DND-41 (cell line): ENCODE measurements around the gene RORC.

ENCODE experiments used
- ATAC-seq: fragments of 200-7000 bp; cut with Tn5 transposase; 3 replicates; pipeline ENCODE4 v1.9.1; 2021; ENCODE audit warnings: low read depth; ENCODE audit not compliant: insufficient read depth
- DNase-seq: peaks from one replicate; pipeline ENCODE4 v3.0.0-alpha.2; 2020
- H2AFZ ChIP-seq: 2 replicates; pipeline ENCODE4 v1.6.0; 2012; ENCODE audit warnings: low read depth, low read length
- H3K27ac ChIP-seq: 2 replicates; pipeline ENCODE4 v1.5.1; 2012; ENCODE audit warnings: low read length, inconsistent platforms
- H3K27me3 ChIP-seq: fragments of 200-600 bp; sonication (generic); 2 replicates; pipeline ENCODE4 v1.6.0; 2012; ENCODE audit warnings: low read length, mild to moderate bottlenecking, inconsistent platforms; ENCODE audit not compliant: insufficient read depth, poor library complexity
- H3K36me3 ChIP-seq: 2 replicates; pipeline ENCODE4 v1.5.1; 2012; ENCODE audit warnings: low read length, inconsistent platforms; ENCODE audit not compliant: insufficient read depth
- H3K4me1 ChIP-seq: 2 replicates; pipeline ENCODE4 v1.5.1; 2012; ENCODE audit warnings: mild to moderate bottlenecking, low read length; ENCODE audit not compliant: insufficient read depth
- H3K4me2 ChIP-seq: 2 replicates; pipeline ENCODE4 v1.6.0; 2012; ENCODE audit warnings: mild to moderate bottlenecking, moderate library complexity, low read length, inconsistent platforms; ENCODE audit not compliant: insufficient read depth
- H3K4me3 ChIP-seq, 2 experiments: fragments of 200-600 bp in 1 of 2; shearing (Covaris generic) in 1 of 2; 2 replicates each; pipeline ENCODE4 v1.5.1; 2012 to 2016; ENCODE audit warnings: inconsistent platforms in 2 of 2, low read length in 2 of 2, mild to moderate bottlenecking in 2 of 2, low read depth in 1 of 2, moderate library complexity in 1 of 2
- H3K79me2 ChIP-seq: 2 replicates; pipeline ENCODE4 v1.6.0; 2012; ENCODE audit warnings: low read length, inconsistent platforms; ENCODE audit not compliant: insufficient read depth
- H3K9ac ChIP-seq: 2 replicates; pipeline ENCODE4 v1.6.0; 2012; ENCODE audit warnings: low read depth, mild to moderate bottlenecking, inconsistent platforms, low read length, moderate library complexity
- H3K9me3 ChIP-seq: 2 replicates; pipeline ENCODE4 v1.5.1; 2012; ENCODE audit warnings: low read length, moderate library complexity, mild to moderate bottlenecking, inconsistent platforms; ENCODE audit not compliant: insufficient read depth, severe bottlenecking
- H4K20me1 ChIP-seq: 2 replicates; pipeline ENCODE4 v1.6.0; 2012; ENCODE audit warnings: low read length; ENCODE audit not compliant: insufficient read depth
- EZH2 ChIP-seq: IDR thresholded peaks from 3 replicates; pipeline ENCODE4 v1.6.1; 2012; ENCODE audit warnings: borderline replicate concordance, low read depth, mild to moderate bottlenecking, moderate library complexity, low read length, inconsistent platforms; ENCODE audit not compliant: severe bottlenecking
- TF ChIP-seq, protein P1 (sequence below): IDR thresholded peaks from 2 replicates; pipeline ENCODE4 v1.5.1; 2012; ENCODE audit warnings: borderline replicate concordance, low read length, moderate library complexity, mild to moderate bottlenecking; ENCODE audit not compliant: poor library complexity, severe bottlenecking; ENCODE audit errors: extremely low read depth

RORC gene

DNA sequence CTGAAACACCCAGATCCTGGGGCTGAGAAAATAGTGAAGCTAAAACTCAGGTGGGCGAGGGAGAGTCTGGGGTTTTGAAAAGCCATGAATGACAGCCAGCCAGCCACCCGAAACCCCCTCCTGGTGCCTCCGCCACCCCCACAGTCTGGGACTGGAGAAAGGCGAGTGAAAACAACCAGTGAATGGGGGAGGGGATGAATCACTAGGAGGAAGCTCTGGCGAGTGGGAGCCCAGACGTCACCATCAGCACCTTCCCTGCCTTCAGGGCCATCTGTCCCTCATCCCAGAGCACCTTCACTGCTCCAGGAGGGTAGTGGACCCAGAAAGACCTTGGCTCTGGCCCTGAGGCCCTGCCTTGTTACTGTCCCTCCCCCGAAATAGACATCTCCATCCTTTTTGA, 9.2 kb downstream of the RORC start:
- Histone ChIP-seq H3K27me3 (no peaks in the 10 kb centered on the region), H3K36me3 (no peaks in the 10 kb centered on the region), H3K27ac (peak overlapping the region; percentile 86), H3K79me2 (peaks cover 44% of the 10 kb centered on the region), H3K4me1 (peaks cover 100% of the 10 kb centered on the region), H3K4me2 (peak overlapping the region; percentile 59), H3K9me3 (no peaks in the 10 kb centered on the region), H3K4me3 (peak overlapping the region in 1 of 2 experiments; percentile 36; a peak in 2 of 4 replicates), H4K20me1 (no peaks in the 10 kb centered on the region), H2AFZ (no peak overlapping the region), H3K9ac (peak overlapping the region; percentile 58)
- TF ChIP-seq, protein P1, sequence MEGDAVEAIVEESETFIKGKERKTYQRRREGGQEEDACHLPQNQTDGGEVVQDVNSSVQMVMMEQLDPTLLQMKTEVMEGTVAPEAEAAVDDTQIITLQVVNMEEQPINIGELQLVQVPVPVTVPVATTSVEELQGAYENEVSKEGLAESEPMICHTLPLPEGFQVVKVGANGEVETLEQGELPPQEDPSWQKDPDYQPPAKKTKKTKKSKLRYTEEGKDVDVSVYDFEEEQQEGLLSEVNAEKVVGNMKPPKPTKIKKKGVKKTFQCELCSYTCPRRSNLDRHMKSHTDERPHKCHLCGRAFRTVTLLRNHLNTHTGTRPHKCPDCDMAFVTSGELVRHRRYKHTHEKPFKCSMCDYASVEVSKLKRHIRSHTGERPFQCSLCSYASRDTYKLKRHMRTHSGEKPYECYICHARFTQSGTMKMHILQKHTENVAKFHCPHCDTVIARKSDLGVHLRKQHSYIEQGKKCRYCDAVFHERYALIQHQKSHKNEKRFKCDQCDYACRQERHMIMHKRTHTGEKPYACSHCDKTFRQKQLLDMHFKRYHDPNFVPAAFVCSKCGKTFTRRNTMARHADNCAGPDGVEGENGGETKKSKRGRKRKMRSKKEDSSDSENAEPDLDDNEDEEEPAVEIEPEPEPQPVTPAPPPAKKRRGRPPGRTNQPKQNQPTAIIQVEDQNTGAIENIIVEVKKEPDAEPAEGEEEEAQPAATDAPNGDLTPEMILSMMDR: no peak
- TF ChIP-seq EZH2: no peak
- peak; percentile 75 for DNase-seq
- ATAC-seq: no peak

DNA sequence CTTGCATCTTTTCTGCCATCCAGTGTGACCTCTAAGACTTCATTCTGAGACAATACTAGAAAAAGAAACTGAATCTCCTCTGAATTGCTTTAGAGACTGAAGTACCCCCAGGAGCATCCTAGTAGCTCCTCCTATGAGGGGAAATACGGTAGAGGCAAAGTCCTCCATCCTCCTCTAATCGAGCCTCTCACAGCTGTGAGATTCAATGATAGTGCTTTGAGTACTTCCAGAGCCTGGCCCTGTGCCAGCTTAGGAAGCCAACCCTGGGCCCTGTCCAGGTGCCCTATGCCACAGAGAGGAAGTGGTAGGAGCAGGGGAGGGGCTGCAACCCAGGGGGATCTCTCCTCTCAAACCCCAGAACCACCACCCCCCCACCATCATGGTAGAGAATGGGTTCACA, 10.7 kb downstream of the RORC start:
- Histone ChIP-seq H3K4me3 (peak overlapping the region in 1 of 2 experiments; percentile 37; a peak in 1 of 4 replicates), H3K9ac (peak overlapping the region; percentile 58), H3K27ac (peak overlapping the region; percentile 96), H3K9me3 (no peaks in the 10 kb centered on the region), H3K27me3 (no peaks in the 10 kb centered on the region), H3K4me2 (peak overlapping the region; percentile 59), H3K79me2 (peaks cover 40% of the 10 kb centered on the region), H3K36me3 (peaks cover 7% of the 10 kb centered on the region; the same call in 1 of the 2 replicates), H3K4me1 (peaks cover 100% of the 10 kb centered on the region), H4K20me1 (no peaks in the 10 kb centered on the region), H2AFZ (no peak overlapping the region)
- DNase-seq: peak; percentile 98
- TF ChIP-seq, protein P1: no peak
- TF ChIP-seq EZH2: no peak
- peak; percentile 70 for ATAC-seq

DNA sequence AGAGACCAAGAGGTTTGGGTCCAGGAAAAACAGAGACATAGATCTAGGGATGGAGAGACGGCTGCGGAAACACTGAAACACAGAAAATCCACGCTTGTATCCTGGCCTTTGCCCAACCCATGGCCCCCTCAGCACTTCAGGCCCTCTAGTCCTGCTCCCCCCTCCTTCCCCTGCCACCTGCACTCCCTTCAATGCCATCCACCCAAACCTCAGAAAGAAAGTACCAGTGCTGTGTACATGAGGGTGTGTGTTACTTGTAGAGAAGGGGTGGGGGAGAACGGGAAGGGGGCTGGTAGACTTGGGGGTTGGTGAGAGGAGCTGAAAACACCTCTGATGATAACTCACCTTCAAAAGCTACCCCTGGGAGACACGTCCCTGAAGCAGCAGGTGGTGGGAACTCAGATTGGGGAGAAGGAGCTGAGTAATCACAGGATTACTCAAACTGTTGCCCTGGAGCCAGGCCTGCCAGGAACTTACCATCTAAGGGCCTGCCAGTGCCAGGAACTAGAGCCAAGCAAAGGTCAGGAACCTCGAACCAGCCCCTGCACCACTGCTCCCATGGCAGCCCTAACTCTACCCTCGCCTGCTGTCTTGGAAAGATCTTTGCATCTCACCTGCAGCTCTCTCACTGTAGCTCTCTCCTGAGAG, 11.5 kb downstream of the RORC start:
- DNase-seq (peak; percentile 77), ATAC-seq (peak; percentile 47)
- peaks cover 13% of the 10 kb centered on the region for H3K36me3 ChIP-seq
- peaks cover 33% of the 10 kb centered on the region for H3K79me2 ChIP-seq
- H3K27ac ChIP-seq: peak overlapping the region; percentile 96
- TF ChIP-seq, protein P1: no peak
- TF ChIP-seq EZH2: no peak
- H3K9ac ChIP-seq: peak overlapping the region; percentile 46
- peaks cover 98% of the 10 kb centered on the region for H3K4me1 ChIP-seq
- H4K20me1 ChIP-seq: no peaks in the 10 kb centered on the region
- peak overlapping the region; percentile 59 for H3K4me2 ChIP-seq
- no peak overlapping the region for H2AFZ ChIP-seq
- no peaks in the 10 kb centered on the region for H3K27me3 ChIP-seq
- no peaks in the 10 kb centered on the region for H3K9me3 ChIP-seq
- H3K4me3 ChIP-seq: peak overlapping the region in 1 of 2 experiments; percentile 37; a peak in 2 of 4 replicates
